IMR-90 (cell line): ENCODE results near the gene ARAP1. TPM values are rescaled to one million over a fixed set of nuclear protein-coding genes. Genes with fewer than 3 reads are reported as not detected.

Experiments used
- ATAC-seq: fragments of 200-7000 bp; cut with Tn5 transposase; 2 replicates; pipeline ENCODE4 v1.9.1; 2020; ENCODE audit warnings: low read depth, mild to moderate bottlenecking, moderate library complexity
- BruUV-seq: library from RNA; stranded (reverse); fragments of 400-500 nt; replicated peaks from 2 replicates; lab custom pipeline; 2021; lab: Mats Ljungman, UMichigan
- CTCF ChIA-PET: fragments of 300-600 bp; formaldehyde crosslinking; extraction: SDS; loops from one replicate; lab custom pipeline; 2021; ENCODE audit warnings: antibody characterized with exemption; lab: Yijun Ruan, JAX
- POLR2A ChIA-PET: fragments of 300-600 bp; sonication (Branson Sonifier 250); formaldehyde crosslinking; loops from one replicate; lab custom pipeline; 2022; ENCODE audit warnings: antibody characterized with exemption; ENCODE audit not compliant: unreplicated experiment; lab: Charles Lee
- DNase-seq: peaks from one replicate; pipeline ENCODE4 v3.0.0; 2013
- H2AFZ ChIP-seq: replicated peaks from 2 replicates; pipeline ENCODE3; 2013; ENCODE audit warnings: low read length, mild to moderate bottlenecking; ENCODE audit not compliant: poor library complexity
- H2AK5ac ChIP-seq: 2 replicates; pipeline ENCODE4 v1.6.1; 2013; ENCODE audit warnings: low read depth, low read length, inconsistent platforms
- H2AK9ac ChIP-seq: replicated peaks from 2 replicates; pipeline ENCODE3; 2013; ENCODE audit warnings: mild to moderate bottlenecking, low read depth, low read length, moderate library complexity; ENCODE audit not compliant: poor library complexity
- H2BK120ac ChIP-seq: 2 replicates; pipeline ENCODE4 v1.6.1; 2013; ENCODE audit warnings: low read depth, low read length, inconsistent platforms
- H2BK15ac ChIP-seq: 3 replicates; pipeline ENCODE4 v1.6.1; 2013; ENCODE audit warnings: low read depth, low read length, inconsistent platforms
- H2BK20ac ChIP-seq: 2 replicates; pipeline ENCODE4 v1.6.1; 2013; ENCODE audit warnings: low read depth, mild to moderate bottlenecking, inconsistent platforms, low read length, moderate library complexity
- H2BK5ac ChIP-seq: 2 replicates; pipeline ENCODE4 v1.6.1; 2013; ENCODE audit warnings: mild to moderate bottlenecking, low read depth, low read length, inconsistent platforms; ENCODE audit not compliant: poor library complexity, severe bottlenecking
- H3K14ac ChIP-seq: replicated peaks from 2 replicates; pipeline ENCODE4 v1.6.1; 2013; ENCODE audit warnings: low read depth, low read length, inconsistent platforms
- H3K18ac ChIP-seq: 2 replicates; pipeline ENCODE4 v1.6.1; 2013; ENCODE audit warnings: low read depth, low read length, control low read depth
- H3K23ac ChIP-seq: 2 replicates; pipeline ENCODE4 v1.6.1; 2013; ENCODE audit warnings: low read depth, low read length, inconsistent platforms
- H3K27ac ChIP-seq: 2 replicates; pipeline ENCODE4 v1.5.1; 2013; ENCODE audit warnings: mild to moderate bottlenecking, control low read depth, low read length; ENCODE audit not compliant: insufficient read depth
- H3K27me3 ChIP-seq: 2 replicates; pipeline ENCODE4 v1.6.1; 2013; ENCODE audit warnings: low read length; ENCODE audit not compliant: control insufficient read depth, insufficient read depth
- H3K36me3 ChIP-seq: 2 replicates; pipeline ENCODE4 v1.6.1; 2013; ENCODE audit warnings: low read length, mixed read lengths; ENCODE audit not compliant: control insufficient read depth, insufficient read depth
- H3K4ac ChIP-seq: 2 replicates; pipeline ENCODE4 v1.6.1; 2013; ENCODE audit warnings: low read depth, low read length, inconsistent platforms
- H3K4me1 ChIP-seq: 2 replicates; pipeline ENCODE4 v1.6.1; 2013; ENCODE audit warnings: low read length, mixed read lengths; ENCODE audit not compliant: control insufficient read depth, insufficient read depth
- H3K4me2 ChIP-seq: 2 replicates; pipeline ENCODE4 v1.6.1; 2013; ENCODE audit warnings: low read depth, mild to moderate bottlenecking, control low read depth, low read length, moderate library complexity
- H3K4me3 ChIP-seq: 2 replicates; pipeline ENCODE4 v1.5.1; 2013; ENCODE audit warnings: low read depth, mild to moderate bottlenecking, control low read depth, low read length, moderate library complexity; ENCODE audit not compliant: insufficient read depth
- H3K56ac ChIP-seq: 2 replicates; pipeline ENCODE4 v1.6.1; 2013; ENCODE audit warnings: low read length, inconsistent platforms; ENCODE audit not compliant: insufficient read depth; ENCODE audit errors: extremely low read depth
- H3K79me1 ChIP-seq, 2 experiments: 2 replicates each; pipeline ENCODE4 v1.6.1; 2013; ENCODE audit warnings: low read length in 2 of 2, inconsistent platforms in 1 of 2, low read depth in 1 of 2
- H3K9ac ChIP-seq: 2 replicates; pipeline ENCODE4 v1.6.1; 2013; ENCODE audit warnings: low read depth, low read length, control low read depth
- H3K9me1 ChIP-seq: 2 replicates; pipeline ENCODE4 v1.6.1; 2013; ENCODE audit warnings: low read length, inconsistent platforms; ENCODE audit not compliant: insufficient read depth
- H3K9me3 ChIP-seq: 2 replicates; pipeline ENCODE4 v1.6.1; 2013; ENCODE audit warnings: low read length; ENCODE audit not compliant: control insufficient read depth, insufficient read depth
- H4K20me1 ChIP-seq: 2 replicates; pipeline ENCODE4 v1.6.1; 2013; ENCODE audit warnings: low read length, inconsistent platforms; ENCODE audit not compliant: insufficient read depth
- H4K5ac ChIP-seq: 2 replicates; pipeline ENCODE4 v1.6.1; 2013; ENCODE audit warnings: mild to moderate bottlenecking, low read depth, low read length, control low read depth
- H4K8ac ChIP-seq, 2 experiments: 2 replicates each; pipeline ENCODE4 v1.6.1; 2013; ENCODE audit warnings: low read depth in 2 of 2, low read length in 2 of 2, control low read depth in 1 of 2, inconsistent platforms in 1 of 2
- H4K91ac ChIP-seq: 2 replicates; pipeline ENCODE4 v1.6.1; 2013; ENCODE audit warnings: low read depth, low read length, inconsistent platforms; ENCODE audit not compliant: insufficient read depth
- BHLHE40 ChIP-seq: fragments of 150-350 bp; IDR thresholded peaks from 2 replicates; pipeline ENCODE4 v1.6.1; 2016; ENCODE audit warnings: mild to moderate bottlenecking, low read depth, low read length
- ELK1 ChIP-seq: fragments of 150-350 bp; IDR thresholded peaks from 2 replicates; pipeline ENCODE4 v1.6.1; 2016; ENCODE audit warnings: low read depth, mild to moderate bottlenecking, low read length, moderate library complexity, borderline replicate concordance
- MAFK ChIP-seq: IDR thresholded peaks from 2 replicates; pipeline ENCODE4 v1.6.1; 2012; ENCODE audit warnings: low read depth, low read length, improper control_type of control experiment
- RAD21 ChIP-seq: IDR thresholded peaks from 2 replicates; pipeline ENCODE4 v1.6.1; 2012; ENCODE audit warnings: low read length, improper control_type of control experiment
- RFX5 ChIP-seq: IDR thresholded peaks from 2 replicates; pipeline ENCODE4 v1.8.0; 2012; ENCODE audit warnings: low read depth, mild to moderate bottlenecking, low read length, moderate library complexity
- WGBS, 2 experiments: methylation state at CpG; one replicate each; pipeline versions ENCODE4 v1.1.5 to v1.1.7; 2013; ENCODE audit warnings: missing lambda C conversion rate in 2 of 2; ENCODE audit not compliant: insufficient read length in 1 of 2; ENCODE audit errors: extremely low coverage in 2 of 2; 5-methylcytosine and 5-hydroxymethylcytosine counted together
- dilution Hi-C: fragments of 300-500 bp; cut with HindIII; formaldehyde crosslinking; loops from one replicate; pipeline ENCODE4 v1.14.3; 2018; ENCODE audit warnings: low sequenced_read_pairs; ENCODE audit not compliant: unreplicated experiment
- in situ Hi-C: fragments of 300-500 bp; cut with MboI; formaldehyde crosslinking; loops from 3 replicates; pipeline ENCODE4 v1.14.3; 2019; ENCODE audit warnings: low sequenced_read_pairs, inconsistent platforms, mixed read lengths
- intact Hi-C: fragments of 100-400 bp; cut with micrococcal nuclease; formaldehyde crosslinking; loops from 2 replicates; pipeline ENCODE4 v1.10.0; 2022
- polyA plus RNA-seq, 3 experiments: library from polyadenylated mRNA; depleted of rRNA; stranded (reverse); fragments of >200 nt; gene quantifications; 2 replicates each; pipeline ENCODE4 v1.2.3, GENCODE V29; 2012; ENCODE audit warnings: low replicate concordance in 1 of 3
- total RNA-seq: library from RNA; depleted of rRNA; stranded (reverse); fragments of >200 nt; gene quantifications from 2 replicates; pipeline ENCODE4 v1.2.3, GENCODE V29; 2012
- TF ChIP-seq, protein P1 (sequence below): fragments of 150-350 bp; IDR thresholded peaks from 2 replicates; pipeline ENCODE4 v1.6.1; 2017; ENCODE audit warnings: mild to moderate bottlenecking, antibody characterized with exemption, low read length, low read depth

ARAP1 gene
- total and polyA plus RNA-seq, 2 of the 4 experiments (the other 2 are of a cell fraction), result 37.6 to 63.1 TPM

GRCh38 chr11:72726266-72727220 is 25.7 kb downstream of the ARAP1 start:
- no peak overlapping the region for H2BK120ac ChIP-seq
- no peak overlapping the region for H3K56ac ChIP-seq
- in situ Hi-C loops (loop anchor here (10.0 kb wide), 2 partner anchors 418 to 558 kb away; partner anchors contain the start of gene FCHSD2), intact Hi-C loops (loop anchor here (5.0 kb wide), 1 partner anchor 561 kb away; no protein-coding TSS in a partner anchor), dilution Hi-C loops (no loop called here)
- no peak for TF ChIP-seq RAD21
- TF ChIP-seq MAFK, result no peak
- TF ChIP-seq, protein P1, sequence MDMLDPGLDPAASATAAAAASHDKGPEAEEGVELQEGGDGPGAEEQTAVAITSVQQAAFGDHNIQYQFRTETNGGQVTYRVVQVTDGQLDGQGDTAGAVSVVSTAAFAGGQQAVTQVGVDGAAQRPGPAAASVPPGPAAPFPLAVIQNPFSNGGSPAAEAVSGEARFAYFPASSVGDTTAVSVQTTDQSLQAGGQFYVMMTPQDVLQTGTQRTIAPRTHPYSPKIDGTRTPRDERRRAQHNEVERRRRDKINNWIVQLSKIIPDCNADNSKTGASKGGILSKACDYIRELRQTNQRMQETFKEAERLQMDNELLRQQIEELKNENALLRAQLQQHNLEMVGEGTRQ, result no peak
- TF ChIP-seq BHLHE40, result no peak
- no peak for TF ChIP-seq ELK1
- TF ChIP-seq RFX5, result no peak
- no peak overlapping the region for H3K23ac ChIP-seq
- H4K91ac ChIP-seq, result no peak overlapping the region
- no peak overlapping the region for H4K5ac ChIP-seq
- H3K4ac ChIP-seq, result no peak overlapping the region
- no peak overlapping the region for H3K18ac ChIP-seq
- peaks cover 3% of the 10 kb centered on the region; the same call in 1 of the 2 replicates for H4K20me1 ChIP-seq
- H3K9me3 ChIP-seq, result no peaks in the 10 kb centered on the region
- H2BK20ac ChIP-seq, result no peak overlapping the region
- H3K9ac ChIP-seq, result no peak overlapping the region
- H3K27me3 ChIP-seq, result no peaks in the 10 kb centered on the region
- H2BK15ac ChIP-seq, result no peak overlapping the region
- POLR2A ChIA-PET, result no interaction called here
- DNase-seq, result no peak
- H3K14ac ChIP-seq, result no peak overlapping the region
- no peak overlapping the region for H2AK5ac ChIP-seq
- H3K36me3 ChIP-seq, result peaks cover 2% of the 10 kb centered on the region; the same call in 1 of the 2 replicates
- WGBS, 2 experiments, result 95% methylated on average over 23 of the region's 40 CpGs; no CpG with 5 or more reads in 1 of the 2 experiments
- H3K4me1 ChIP-seq, result peaks cover 9% of the 10 kb centered on the region
- H2BK5ac ChIP-seq, result no peak overlapping the region
- no peak overlapping the region for H3K4me3 ChIP-seq
- BruUV-seq, result no TSS peak
- H3K9me1 ChIP-seq, result no peaks in the 10 kb centered on the region
- H4K8ac ChIP-seq, result no peak overlapping the region
- ATAC-seq, result no peak
- peak overlapping the region; percentile 70 for H2AK9ac ChIP-seq
- no peak overlapping the region for H3K4me2 ChIP-seq
- no peak overlapping the region for H2AFZ ChIP-seq
- no peak overlapping the region for H3K27ac ChIP-seq
- peaks cover 21 to 66% of the 10 kb centered on the region in 2 experiments for H3K79me1 ChIP-seq
- CTCF ChIA-PET, result interaction anchor here (1.1 kb wide), 1 partner anchor 67 kb away, joined by 3 read pairs; the partner anchor contains the start of gene STARD10
